Measurements from ENCODE around the gene PACRG.

- no peak for TF ChIP-seq POLR2AphosphoS5 (IDR thresholded peaks at IDR 0.05; ENCODE audit: low read depth, low read length)
- no peak for TF ChIP-seq TAF1 (IDR thresholded peaks at IDR 0.05; ENCODE audit: borderline replicate concordance, insufficient read depth, low read length)
These were observed 234.3 kb downstream of the PACRG start for GRCh38 chr6:162962093-162962492.
